ENCODE data around the gene ARPC4. TPM values are rescaled to one million over a fixed set of nuclear protein-coding genes. Genes with fewer than 3 reads are reported as not detected.

The ARPC4 gene
- total and polyA plus RNA-seq, 2 of the 13 experiments (the other 11 are each of a cell fraction or from before 2014, with no cell fraction given), result 30.1 to 83.6 TPM

DNA sequence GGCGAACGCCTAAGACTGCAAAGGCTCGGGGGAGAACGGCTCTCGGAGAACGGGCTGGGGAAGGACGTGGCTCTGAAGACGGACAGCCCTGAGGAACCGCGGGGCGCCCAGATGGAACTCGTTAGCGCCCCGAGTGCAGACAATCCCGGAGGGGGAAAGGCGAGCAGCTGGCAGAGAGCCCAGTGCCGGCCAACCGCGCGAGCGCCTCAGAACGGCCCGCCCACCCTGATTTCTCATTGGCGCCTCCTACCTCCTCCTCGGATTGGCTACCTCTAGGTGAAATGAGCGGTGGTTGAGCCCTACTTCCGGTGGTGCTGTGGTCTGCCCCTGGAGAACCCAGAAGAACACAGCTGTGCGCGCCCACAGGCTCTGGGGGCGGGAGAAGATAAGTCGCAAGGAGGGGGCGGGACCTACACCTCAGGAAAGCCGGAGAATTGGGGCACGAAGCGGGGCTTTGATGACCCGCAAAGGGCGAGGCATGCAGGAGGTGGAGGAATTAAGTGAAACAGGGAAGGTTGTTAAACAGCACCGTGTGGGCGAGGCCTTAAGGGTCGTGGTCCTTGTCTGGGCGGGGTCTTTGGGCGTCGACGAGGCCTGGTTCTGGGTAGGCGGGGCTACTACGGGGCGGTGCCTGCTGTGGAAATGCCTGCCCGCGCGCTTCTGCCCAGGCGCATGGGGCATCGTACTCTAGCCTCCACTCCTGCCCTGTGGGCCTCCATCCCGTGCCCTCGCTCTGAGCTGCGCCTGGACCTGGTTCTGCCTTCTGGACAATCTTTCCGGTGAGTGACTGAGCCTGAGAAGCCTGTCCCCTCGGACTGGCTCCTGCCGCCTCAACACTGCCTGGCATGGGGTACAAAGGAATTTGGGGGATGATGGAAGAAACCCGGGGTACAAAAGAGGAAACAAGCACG, 43.0 kb upstream of the ARPC4 start, which contains the start of gene OGG1 (continued):
- TF ChIP-seq FOXJ3 (CRISPR knock-in tag; IDR thresholded peaks at IDR 0.05; ENCODE audit: borderline replicate concordance) (no peak), STAT5B (CRISPR knock-in tag; IDR thresholded peaks at IDR 0.05) (no peak), ZBTB21 (CRISPR knock-in tag; IDR thresholded peaks at IDR 0.05) (no peak), ZC3H13 (CRISPR knock-in tag; IDR thresholded peaks at IDR 0.05) (no peak), SNAPC2 (CRISPR knock-in tag; IDR thresholded peaks at IDR 0.05) (0 out of 2 replicates have a peak, but pooled peaks have one; percentile 76), IKZF4 (CRISPR knock-in tag; IDR thresholded peaks at IDR 0.05; ENCODE audit: borderline replicate concordance, low read depth, not compliant biosample characterization) (no peak), NR1H2 (CRISPR knock-in tag; IDR thresholded peaks at IDR 0.05; ENCODE audit: borderline replicate concordance, low read depth) (no peak), JUND (CRISPR knock-in tag; IDR thresholded peaks at IDR 0.05) (no peak), NFE2L2 (IDR thresholded peaks at IDR 0.05; ENCODE audit: low read length) (no peak), REL (CRISPR knock-in tag; conservative IDR thresholded peaks at IDR 0.05) (peak; percentile 42; the same call in 1 of the 2 replicates), ZNF225 (CRISPR knock-in tag; IDR thresholded peaks at IDR 0.05) (peak; percentile 62; the same call in 1 of the 2 replicates), ZNF607 (CRISPR knock-in tag; IDR thresholded peaks at IDR 0.05; ENCODE audit: borderline replicate concordance) (0 out of 2 replicates have a peak, but pooled peaks have one; percentile 33), ZNF329 (CRISPR knock-in tag; IDR thresholded peaks at IDR 0.05; ENCODE audit: low read depth) (no peak), POLR2AphosphoS5 (IDR thresholded peaks at IDR 0.05; ENCODE audit: low read depth, low read length) (peak; percentile 90), ZNF367 (CRISPR knock-in tag; IDR thresholded peaks at IDR 0.05; ENCODE audit: borderline replicate concordance) (no peak), RBFOX2 (IDR thresholded peaks at IDR 0.05; ENCODE audit: low read depth, low read length) (peak; percentile 64), HIC2 (CRISPR knock-in tag; IDR thresholded peaks at IDR 0.05; ENCODE audit: low read depth) (peak; percentile 92), TBX2 (CRISPR knock-in tag; IDR thresholded peaks at IDR 0.05; ENCODE audit: borderline replicate concordance) (peak; percentile 55; the same call in 1 of the 2 replicates), MLX (CRISPR knock-in tag; IDR thresholded peaks at IDR 0.05) (no peak), ZNF34 (CRISPR knock-in tag; IDR thresholded peaks at IDR 0.05; ENCODE audit: borderline replicate concordance) (no peak)
- TF ChIP-seq, protein P1, sequence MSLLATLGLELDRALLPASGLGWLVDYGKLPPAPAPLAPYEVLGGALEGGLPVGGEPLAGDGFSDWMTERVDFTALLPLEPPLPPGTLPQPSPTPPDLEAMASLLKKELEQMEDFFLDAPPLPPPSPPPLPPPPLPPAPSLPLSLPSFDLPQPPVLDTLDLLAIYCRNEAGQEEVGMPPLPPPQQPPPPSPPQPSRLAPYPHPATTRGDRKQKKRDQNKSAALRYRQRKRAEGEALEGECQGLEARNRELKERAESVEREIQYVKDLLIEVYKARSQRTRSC (CRISPR knock-in tag; IDR thresholded peaks at IDR 0.05; ENCODE audit: low read depth), result no peak
- TF ChIP-seq, protein P2, sequence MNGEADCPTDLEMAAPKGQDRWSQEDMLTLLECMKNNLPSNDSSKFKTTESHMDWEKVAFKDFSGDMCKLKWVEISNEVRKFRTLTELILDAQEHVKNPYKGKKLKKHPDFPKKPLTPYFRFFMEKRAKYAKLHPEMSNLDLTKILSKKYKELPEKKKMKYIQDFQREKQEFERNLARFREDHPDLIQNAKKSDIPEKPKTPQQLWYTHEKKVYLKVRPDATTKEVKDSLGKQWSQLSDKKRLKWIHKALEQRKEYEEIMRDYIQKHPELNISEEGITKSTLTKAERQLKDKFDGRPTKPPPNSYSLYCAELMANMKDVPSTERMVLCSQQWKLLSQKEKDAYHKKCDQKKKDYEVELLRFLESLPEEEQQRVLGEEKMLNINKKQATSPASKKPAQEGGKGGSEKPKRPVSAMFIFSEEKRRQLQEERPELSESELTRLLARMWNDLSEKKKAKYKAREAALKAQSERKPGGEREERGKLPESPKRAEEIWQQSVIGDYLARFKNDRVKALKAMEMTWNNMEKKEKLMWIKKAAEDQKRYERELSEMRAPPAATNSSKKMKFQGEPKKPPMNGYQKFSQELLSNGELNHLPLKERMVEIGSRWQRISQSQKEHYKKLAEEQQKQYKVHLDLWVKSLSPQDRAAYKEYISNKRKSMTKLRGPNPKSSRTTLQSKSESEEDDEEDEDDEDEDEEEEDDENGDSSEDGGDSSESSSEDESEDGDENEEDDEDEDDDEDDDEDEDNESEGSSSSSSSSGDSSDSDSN (CRISPR knock-in tag; IDR thresholded peaks at IDR 0.05), result no peak
- TF ChIP-seq, protein P3, sequence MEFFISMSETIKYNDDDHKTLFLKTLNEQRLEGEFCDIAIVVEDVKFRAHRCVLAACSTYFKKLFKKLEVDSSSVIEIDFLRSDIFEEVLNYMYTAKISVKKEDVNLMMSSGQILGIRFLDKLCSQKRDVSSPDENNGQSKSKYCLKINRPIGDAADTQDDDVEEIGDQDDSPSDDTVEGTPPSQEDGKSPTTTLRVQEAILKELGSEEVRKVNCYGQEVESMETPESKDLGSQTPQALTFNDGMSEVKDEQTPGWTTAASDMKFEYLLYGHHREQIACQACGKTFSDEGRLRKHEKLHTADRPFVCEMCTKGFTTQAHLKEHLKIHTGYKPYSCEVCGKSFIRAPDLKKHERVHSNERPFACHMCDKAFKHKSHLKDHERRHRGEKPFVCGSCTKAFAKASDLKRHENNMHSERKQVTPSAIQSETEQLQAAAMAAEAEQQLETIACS (CRISPR knock-in tag; IDR thresholded peaks at IDR 0.05), result peak; percentile 68

Data from HepG2 (cell line).